CD14-positive monocyte (primary cell): ENCODE data around the gene ULK4. TPM values are rescaled to one million over a fixed set of nuclear protein-coding genes. Genes with fewer than 3 reads are reported as not detected.

Experiments
- DNase-seq, 3 donors: peaks; one replicate each; pipeline ENCODE4 v3.0.0-alpha.2; 2011 to 2022
- H2AFZ ChIP-seq: 2 replicates; pipeline ENCODE4 v1.6.0; 2012; ENCODE audit warnings: mild to moderate bottlenecking, low read depth, low read length, inconsistent platforms; ENCODE audit not compliant: insufficient read depth, poor library complexity, severe bottlenecking
- H3K27ac ChIP-seq, 2 donors: 1 replicate in 1 of 2; 2 replicates in 1 of 2; pipeline ENCODE4 v1.5.1; 2012 to 2013; ENCODE audit warnings: low read length in 2 of 2, control low read depth in 1 of 2, inconsistent platforms in 1 of 2, low read depth in 1 of 2, mild to moderate bottlenecking in 1 of 2
- H3K27me3 ChIP-seq, 2 donors: one replicate each; pipeline versions ENCODE4 v1.6.0 to v1.6.1; 2011 to 2013; ENCODE audit warnings: low read length in 2 of 2; ENCODE audit not compliant: control insufficient read depth in 2 of 2, insufficient read depth in 2 of 2
- H3K36me3 ChIP-seq, 2 donors: replicated peaks in 1 of 2; 1 replicate in 1 of 2; 2 replicates in 1 of 2; pipeline versions ENCODE4 v1.5.1 to v1.6.1; 2012 to 2013; ENCODE audit warnings: low read length in 2 of 2, control low read depth in 1 of 2, inconsistent platforms in 1 of 2, mild to moderate bottlenecking in 1 of 2; ENCODE audit not compliant: insufficient read depth in 2 of 2, control insufficient read depth in 1 of 2
- H3K4me1 ChIP-seq, 2 donors: 1 replicate in 1 of 2; 2 replicates in 1 of 2; pipeline versions ENCODE4 v1.5.1 to v1.6.1; 2012 to 2013; ENCODE audit warnings: low read length in 2 of 2, control low read depth in 1 of 2, inconsistent platforms in 1 of 2, mild to moderate bottlenecking in 1 of 2, moderate library complexity in 1 of 2; ENCODE audit not compliant: insufficient read depth in 2 of 2, control insufficient read depth in 1 of 2
- H3K4me2 ChIP-seq: replicated peaks from 2 replicates; pipeline ENCODE3; 2012; ENCODE audit warnings: low read length, moderate library complexity, mild to moderate bottlenecking; ENCODE audit not compliant: poor library complexity, severe bottlenecking; ENCODE audit errors: extremely low read depth
- H3K4me3 ChIP-seq, 3 experiments: fragments of 200-600 bp in 1 of 3; sonication (generic) in 1 of 3; replicated peaks in 1 of 3; 1 replicate in 2 of 3; 2 replicates in 1 of 3; pipeline ENCODE4 v1.5.1; 2011 to 2013; ENCODE audit warnings: low read length in 3 of 3, mild to moderate bottlenecking in 3 of 3, control low read depth in 2 of 3, low read depth in 2 of 3, inconsistent platforms in 1 of 3, moderate library complexity in 1 of 3
- H3K79me2 ChIP-seq: 2 replicates; pipeline ENCODE4 v1.6.0; 2012; ENCODE audit warnings: mild to moderate bottlenecking, control low read depth, inconsistent platforms, low read length, moderate library complexity; ENCODE audit not compliant: insufficient read depth
- H3K9ac ChIP-seq: 2 replicates; pipeline ENCODE4 v1.6.0; 2017; ENCODE audit warnings: low read length, mild to moderate bottlenecking; ENCODE audit not compliant: insufficient read depth, poor library complexity, severe bottlenecking
- H3K9me3 ChIP-seq, 2 donors: replicated peaks in 1 of 2; 1 replicate in 1 of 2; 2 replicates in 1 of 2; pipeline versions ENCODE4 v1.5.1 to v1.6.1; 2012 to 2013; ENCODE audit warnings: low read length in 2 of 2, control low read depth in 1 of 2; ENCODE audit not compliant: control insufficient read depth in 1 of 2, insufficient read depth in 1 of 2
- H4K20me1 ChIP-seq: 2 replicates; pipeline ENCODE4 v1.6.0; 2012; ENCODE audit warnings: mild to moderate bottlenecking, low read length, control low read depth, moderate library complexity; ENCODE audit not compliant: insufficient read depth
- H3K27ac Mint-ChIP-seq, 7 donors: one replicate each; pipeline ENCODE4 v1.8.0; 2020; ENCODE audit warnings: mild to moderate bottlenecking in 7 of 7, mixed read lengths in 7 of 7, moderate library complexity in 6 of 7, inconsistent platforms in 2 of 7
- H3K27me3 Mint-ChIP-seq, 3 donors: one replicate each; pipeline ENCODE4 v1.8.0; 2021 to 2022; ENCODE audit warnings: low read depth in 3 of 3, mild to moderate bottlenecking in 3 of 3, mixed read lengths in 3 of 3, moderate library complexity in 3 of 3, inconsistent platforms in 1 of 3
- H3K36me3 Mint-ChIP-seq, 2 donors: one replicate each; pipeline ENCODE4 v1.8.0; 2020; ENCODE audit warnings: mixed read lengths in 2 of 2, inconsistent platforms in 1 of 2, mild to moderate bottlenecking in 1 of 2
- H3K4me1 Mint-ChIP-seq: one replicate; pipeline ENCODE4 v1.8.0; 2020; ENCODE audit warnings: mild to moderate bottlenecking, mixed read lengths
- H3K4me3 Mint-ChIP-seq, 2 donors: one replicate each; pipeline ENCODE4 v1.8.0; 2020; ENCODE audit warnings: mild to moderate bottlenecking in 2 of 2, mixed read lengths in 2 of 2, moderate library complexity in 1 of 2
- H3K9me3 Mint-ChIP-seq, 7 donors: one replicate each; pipeline ENCODE4 v1.8.0; 2020 to 2022; ENCODE audit warnings: mixed read lengths in 7 of 7, mild to moderate bottlenecking in 6 of 7, moderate library complexity in 6 of 7, inconsistent platforms in 2 of 7
- CTCF ChIP-seq: fragments of 200-600 bp; IDR thresholded peaks from one replicate; pipeline ENCODE4 v1.8.0; 2022; ENCODE audit warnings: antibody characterized with exemption, mild to moderate bottlenecking
- WGBS: methylation state at CpG from one replicate; pipeline ENCODE4 v1.1.5; 2013; ENCODE audit warnings: missing lambda C conversion rate; ENCODE audit not compliant: insufficient coverage; 5-methylcytosine and 5-hydroxymethylcytosine counted together
- intact Hi-C, 2 donors: fragments of 100-400 bp; cut with micrococcal nuclease; formaldehyde crosslinking; loops; one replicate each; pipeline versions ENCODE4 v1.15.0 to v1.15.1; 2023
- polyA plus RNA-seq, 3 donors: library from polyadenylated mRNA; depleted of rRNA in 1 of 3; unstranded in 2 of 3; stranded (reverse) in 1 of 3; fragments of 300-500 nt in 2 of 3; fragments of >200 nt in 1 of 3; fragmentation: Illumina TruSeq in 2 of 3; gene quantifications; 1 replicate in 2 of 3; 2 replicates in 1 of 3; pipeline ENCODE4 v1.2.3, GENCODE V29; 2012 to 2021

The ULK4 gene
- polyA plus RNA-seq, 3 donors, result 6.7 to 14.0 (median 11.8) TPM

GRCh38 chr3:41234823-41235721, 726.8 kb downstream of the ULK4 start:
- intact Hi-C loops, result loop anchor here in 1 of 2 donors (5.0 kb wide), 1 partner anchor 773 kb away; no protein-coding TSS in a partner anchor
- Mint-ChIP-seq H3K9me3 (peaks cover 0 to 2% (median 0%) of the 10 kb centered on the region in 7 donors), H3K4me1 (no peaks in the 10 kb centered on the region), H3K4me3 (no peak overlapping the region), H3K27me3 (no peaks in the 10 kb centered on the region), H3K27ac (peak overlapping the region in 1 of 7 donors; percentile 52), H3K36me3 (peaks cover 95 to 96% of the 10 kb centered on the region in 2 donors)
- H3K9me3 ChIP-seq, result no peaks in the 10 kb centered on the region
- H3K79me2 ChIP-seq, result peaks cover 8% of the 10 kb centered on the region
- DNase-seq, result no peak
- no peak overlapping the region for H2AFZ ChIP-seq
- H3K4me2 ChIP-seq, result no peak overlapping the region
- no peaks in the 10 kb centered on the region for H3K27me3 ChIP-seq
- H3K4me1 ChIP-seq, result no peaks in the 10 kb centered on the region
- no peak overlapping the region for H3K27ac ChIP-seq
- no peak for TF ChIP-seq CTCF
- H4K20me1 ChIP-seq, result peaks cover 98% of the 10 kb centered on the region
- WGBS, result no CpG with 5 or more reads among the region's 6 CpGs
- H3K4me3 ChIP-seq, result no peak overlapping the region
- H3K36me3 ChIP-seq, result peaks cover 89 to 100% of the 10 kb centered on the region in 2 donors
- H3K9ac ChIP-seq, result no peak overlapping the region

- no peak overlapping the region for H3K4me3 Mint-ChIP-seq
- H3K27me3 Mint-ChIP-seq, result no peaks in the 10 kb centered on the region
- H3K9ac ChIP-seq, result no peak overlapping the region
- no peak overlapping the region for H3K4me3 ChIP-seq
- no peak overlapping the region for H3K4me2 ChIP-seq
- peaks cover 34% of the 10 kb centered on the region for H3K4me1 Mint-ChIP-seq
- H3K36me3 ChIP-seq, result peaks cover 55 to 56% of the 10 kb centered on the region in 2 donors
- H3K27ac Mint-ChIP-seq, result peak overlapping the region in 2 of 7 donors; percentile 31 to 49
- peaks cover 51 to 58% of the 10 kb centered on the region in 2 donors for H3K36me3 Mint-ChIP-seq
- H3K9me3 ChIP-seq, result no peaks in the 10 kb centered on the region
- H2AFZ ChIP-seq, result no peak overlapping the region
- H3K79me2 ChIP-seq, result peaks cover 98% of the 10 kb centered on the region
- TF ChIP-seq CTCF, result no peak
- intact Hi-C loops, result loop anchor here in 1 of 2 donors (5.0 kb wide), 1 partner anchor 642 kb away; no protein-coding TSS in a partner anchor
- H3K27me3 ChIP-seq, result no peaks in the 10 kb centered on the region
- H3K4me1 ChIP-seq, result peaks cover 11 to 20% of the 10 kb centered on the region in 2 donors
- H3K9me3 Mint-ChIP-seq, result no peaks in the 10 kb centered on the region
- peaks cover 100% of the 10 kb centered on the region for H4K20me1 ChIP-seq
- DNase-seq, result no peak
- no CpG with 5 or more reads among the region's 3 CpGs for WGBS
- H3K27ac ChIP-seq, result peak overlapping the region in 1 of 2 donors; percentile 36
Observed at GRCh38 chr3:41224120-41224806, 737.6 kb downstream of the ULK4 start.
